IPS-NIHi7 (cell line): ENCODE results near the gene STOX2.

Experiments
- DNase-seq: peaks from one replicate; pipeline ENCODE4 v3.0.0; 2012; ENCODE audit warnings: mixed read lengths; ENCODE audit errors: extremely low spot score

The STOX2 gene

DNA sequence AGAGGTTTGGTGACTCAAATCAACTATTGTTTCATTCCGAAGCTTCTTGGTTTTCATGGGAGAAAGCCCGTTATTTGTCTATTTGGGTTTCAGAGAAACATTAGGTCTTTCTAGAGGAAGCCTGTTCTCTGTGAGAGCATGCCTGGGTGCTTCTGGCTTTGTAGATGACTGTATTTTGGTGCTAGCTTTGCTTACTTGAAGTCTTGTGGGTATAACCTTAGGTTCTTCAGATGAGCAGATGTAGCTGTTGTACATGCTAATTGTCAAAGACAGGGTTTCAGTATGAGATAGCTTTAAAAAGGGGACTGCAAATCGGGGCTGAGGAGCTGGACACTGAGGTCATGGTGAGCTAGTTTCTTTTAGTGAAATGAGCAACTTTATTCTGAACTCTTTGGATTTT is 7.9 kb upstream of the STOX2 start:
- DNase-seq, result no peak

GRCh38 chr4:183898456-183898855 is 6.7 kb upstream of the STOX2 start:
- DNase-seq, result no peak

DNA sequence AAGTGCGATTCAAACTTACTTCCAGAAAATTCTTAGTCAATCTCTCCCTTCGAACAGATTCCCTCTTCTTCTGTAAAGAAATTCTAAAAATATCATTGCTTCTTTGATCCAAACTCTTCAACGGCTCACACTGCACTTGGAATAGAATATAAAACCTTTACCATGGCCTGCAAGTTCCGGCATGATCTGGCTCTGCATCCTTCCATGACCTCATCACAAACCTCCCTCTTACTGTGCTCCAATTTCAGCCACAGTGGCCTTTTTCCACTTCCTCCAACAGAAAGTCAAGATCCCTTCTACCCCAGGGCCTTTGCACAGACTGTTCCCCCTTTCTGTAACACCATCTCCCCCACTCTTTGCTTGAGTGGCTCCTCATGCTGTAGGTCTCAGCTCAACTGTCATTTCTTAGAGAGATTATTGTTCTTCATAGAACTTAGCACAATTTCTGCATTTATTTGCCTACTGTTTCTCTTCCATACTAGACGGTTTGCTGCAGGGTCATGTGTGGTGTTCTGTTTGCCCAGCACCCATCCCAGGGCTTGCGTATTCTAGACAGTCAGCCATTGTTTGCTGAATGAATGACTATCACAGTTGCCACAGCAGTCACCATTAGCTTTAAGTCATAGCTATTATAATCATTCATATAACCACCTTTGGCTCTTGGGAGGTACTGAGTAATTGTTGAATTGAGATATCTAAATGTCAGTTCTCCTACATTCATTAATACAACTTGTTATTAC is 1.9 kb upstream of the STOX2 start:
- no peak for DNase-seq

DNA sequence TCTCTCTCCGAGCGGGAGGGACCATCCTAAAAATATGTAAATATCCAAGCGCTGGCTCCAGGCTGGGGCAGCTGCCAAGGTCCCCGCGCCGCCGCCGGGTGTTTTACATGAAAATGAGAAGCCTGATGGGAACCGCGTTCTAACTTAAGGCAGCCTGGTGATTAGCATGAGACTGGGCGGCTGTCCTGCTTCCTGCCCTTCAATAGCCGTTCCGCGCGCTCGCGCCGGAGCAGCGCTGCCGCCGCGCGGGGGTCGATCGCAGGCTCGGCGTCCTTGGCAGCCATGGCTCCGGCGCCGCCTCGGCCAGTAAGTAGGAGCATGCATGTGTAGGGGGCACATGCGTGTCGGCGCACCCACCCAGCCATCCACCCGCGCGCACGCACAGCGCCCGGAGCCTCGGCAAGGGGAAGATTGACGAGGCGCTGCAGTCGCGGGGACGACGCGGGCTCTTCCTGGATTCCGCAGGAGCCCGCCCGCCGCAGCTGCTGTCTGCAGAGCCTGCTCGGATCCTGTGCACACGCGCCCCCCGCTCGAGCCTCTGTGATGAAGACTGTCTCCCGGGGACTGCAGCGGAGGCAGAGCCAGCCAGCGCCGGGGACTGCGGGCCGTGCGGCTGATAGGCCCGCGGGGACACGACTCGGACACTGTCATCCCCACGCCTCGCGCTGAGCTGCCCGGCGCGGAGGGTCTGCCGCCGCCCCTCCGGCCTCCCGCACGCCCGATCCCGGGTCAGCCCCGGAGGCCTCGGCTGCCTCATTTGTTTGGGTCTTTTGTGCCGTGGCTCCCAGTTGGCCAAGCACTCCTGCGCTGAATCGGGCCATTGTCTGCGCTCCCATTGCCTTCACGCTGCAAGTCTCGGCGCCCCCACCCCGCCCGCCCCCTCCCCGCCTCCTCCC is 734 bp downstream of the STOX2 start:
- DNase-seq, result peak; percentile 85

GRCh38 chr4:183906489-183906738 is 1.3 kb downstream of the STOX2 start:
- no peak for DNase-seq

- peak; percentile 36 for DNase-seq
Observed at GRCh38 chr4:183906739-183907651, 1.9 kb downstream of the STOX2 start.

GRCh38 chr4:183907871-183908683 is 3.0 kb downstream of the STOX2 start:
- DNase-seq, result no peak

DNA sequence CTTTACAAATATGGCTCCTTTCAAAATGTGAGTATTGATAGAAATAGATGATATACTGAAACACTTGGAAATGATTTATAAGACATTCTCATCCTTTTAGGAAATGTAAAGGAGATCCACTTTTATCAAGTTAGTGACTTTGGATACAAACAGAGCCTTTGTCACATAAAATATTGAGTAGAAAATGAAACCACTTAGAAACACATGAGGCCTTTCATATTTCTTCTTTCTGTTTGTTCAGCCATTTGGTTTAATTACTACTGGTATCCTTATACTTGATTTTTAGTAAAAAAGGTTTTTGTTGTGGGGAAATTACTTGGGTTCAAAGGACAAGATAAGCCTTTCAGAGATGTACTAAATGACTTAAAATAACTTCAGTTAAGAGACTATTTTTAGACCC is 4.1 kb downstream of the STOX2 start:
- DNase-seq, result no peak

DNA sequence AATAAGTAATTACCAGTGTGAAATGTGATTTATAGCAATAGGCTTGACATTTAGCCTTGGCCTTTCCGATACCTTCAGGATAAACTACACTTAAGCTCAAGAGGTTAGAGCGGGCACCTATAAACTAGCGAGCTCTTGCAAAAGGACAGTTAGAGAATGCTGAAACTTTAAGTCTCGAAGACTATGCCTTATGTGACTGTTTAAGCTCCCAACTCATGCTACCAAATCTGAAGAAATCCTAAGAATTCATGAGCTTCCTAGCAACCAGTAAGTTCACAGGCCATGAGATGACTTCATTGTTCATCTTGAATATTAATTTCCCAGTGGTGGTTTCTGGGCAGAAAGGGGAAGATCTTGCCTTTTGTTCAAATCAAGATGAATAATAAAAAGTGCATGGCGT is 4.7 kb downstream of the STOX2 start:
- no peak for DNase-seq

DNA sequence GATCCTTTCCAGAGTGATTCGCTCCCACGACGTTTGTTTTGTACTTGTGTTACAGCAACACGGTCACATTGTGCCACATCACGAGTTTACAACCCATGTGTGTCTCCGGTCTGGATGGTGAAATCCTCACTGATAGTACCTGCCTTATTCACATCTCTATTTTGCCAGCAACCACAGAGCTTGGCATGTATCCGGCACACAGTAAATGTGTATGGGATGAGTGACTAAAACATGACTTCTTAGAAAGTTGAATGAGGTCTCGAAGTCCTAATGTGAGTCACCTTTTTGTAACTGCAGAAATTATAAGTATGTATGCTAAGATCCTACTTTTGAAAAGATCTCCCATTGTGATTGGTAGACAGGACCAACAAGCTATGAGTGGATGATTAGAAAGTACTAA is 7.5 kb downstream of the STOX2 start:
- DNase-seq, result no peak

- no peak for DNase-seq
Observed at GRCh38 chr4:183915976-183916375, 10.9 kb downstream of the STOX2 start.

GRCh38 chr4:183918696-183919095 is 13.6 kb downstream of the STOX2 start:
- DNase-seq, result no peak

DNA sequence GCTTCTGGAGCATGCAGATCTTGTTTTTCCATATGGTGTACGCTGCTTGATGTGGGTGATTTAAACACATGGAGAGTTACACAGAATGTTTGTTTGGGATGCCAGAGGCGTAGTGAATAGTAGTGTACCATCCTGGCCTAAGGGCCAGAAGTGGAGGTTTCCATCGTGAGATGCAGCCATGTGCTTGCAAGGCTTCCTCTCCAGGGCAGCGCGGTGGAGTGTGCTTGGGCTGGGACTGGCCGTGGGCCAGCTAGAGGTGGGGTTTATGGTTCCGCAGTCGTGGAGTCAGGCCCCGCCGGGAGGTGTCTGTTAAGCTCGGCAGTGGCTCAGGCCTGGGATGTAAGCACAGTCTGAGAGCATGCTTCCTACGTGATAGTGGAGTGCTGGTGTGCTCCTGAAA is 14.0 kb downstream of the STOX2 start:
- DNase-seq, result no peak

DNA sequence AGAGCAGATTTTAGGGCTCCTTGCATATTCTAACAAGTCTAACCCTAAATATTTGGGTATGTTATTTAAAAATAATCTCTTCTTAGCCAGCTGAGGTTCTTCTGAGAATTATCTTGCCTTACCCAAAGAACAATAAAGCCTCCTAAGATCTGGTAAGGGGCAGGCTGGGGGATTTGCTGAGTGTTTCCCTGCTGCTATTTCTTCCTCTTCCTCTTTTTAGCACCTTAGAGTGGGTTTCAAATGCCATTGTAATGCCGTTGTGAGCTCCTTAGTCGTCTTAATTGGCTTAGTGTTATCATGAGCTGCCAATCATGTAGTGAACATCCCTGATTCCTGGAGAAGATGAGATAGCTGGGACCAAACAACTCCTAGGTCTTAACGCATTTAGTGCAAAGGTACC is 15.4 kb downstream of the STOX2 start:
- DNase-seq, result no peak

DNA sequence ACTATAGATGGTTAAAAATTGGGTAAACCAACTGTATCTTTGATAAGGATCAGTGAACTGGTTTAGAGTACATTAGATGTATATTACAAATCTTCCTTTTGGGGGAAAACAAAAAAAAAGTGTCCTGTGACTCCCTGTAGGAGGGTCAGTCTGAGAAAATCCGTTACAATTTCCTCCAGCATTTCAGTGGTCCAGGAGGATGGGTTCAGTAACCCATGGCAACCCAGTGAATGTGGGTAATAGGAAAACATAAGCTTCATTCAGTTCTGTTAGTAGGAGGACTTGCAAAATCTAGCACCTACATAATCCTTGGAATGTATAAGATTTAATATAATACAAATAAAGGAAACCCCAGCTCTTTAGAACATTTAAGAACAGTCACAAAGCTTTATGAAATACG is 16.2 kb downstream of the STOX2 start:
- DNase-seq, result no peak

- no peak for DNase-seq
Observed at GRCh38 chr4:183924362-183925044, 19.4 kb downstream of the STOX2 start.

DNA sequence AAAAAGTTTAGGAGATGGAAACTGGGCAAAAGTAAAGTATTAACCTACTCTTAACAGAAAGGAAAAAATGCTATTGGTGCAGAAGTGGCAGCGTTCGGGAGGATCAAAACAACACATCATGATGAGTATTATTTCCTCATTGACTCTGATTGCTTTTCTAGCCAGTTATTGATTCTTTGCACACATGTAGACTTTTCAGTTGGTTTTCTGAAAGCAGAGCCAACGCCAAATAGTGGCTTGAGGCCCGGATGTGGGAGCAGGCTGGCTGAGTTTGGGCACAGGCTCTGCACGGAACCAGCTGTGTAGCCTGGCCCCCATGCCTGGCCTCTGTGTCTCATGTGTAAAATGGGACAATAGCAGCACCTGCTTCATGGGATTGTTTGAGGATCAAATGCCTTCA is 21.8 kb downstream of the STOX2 start:
- DNase-seq, result no peak

DNA sequence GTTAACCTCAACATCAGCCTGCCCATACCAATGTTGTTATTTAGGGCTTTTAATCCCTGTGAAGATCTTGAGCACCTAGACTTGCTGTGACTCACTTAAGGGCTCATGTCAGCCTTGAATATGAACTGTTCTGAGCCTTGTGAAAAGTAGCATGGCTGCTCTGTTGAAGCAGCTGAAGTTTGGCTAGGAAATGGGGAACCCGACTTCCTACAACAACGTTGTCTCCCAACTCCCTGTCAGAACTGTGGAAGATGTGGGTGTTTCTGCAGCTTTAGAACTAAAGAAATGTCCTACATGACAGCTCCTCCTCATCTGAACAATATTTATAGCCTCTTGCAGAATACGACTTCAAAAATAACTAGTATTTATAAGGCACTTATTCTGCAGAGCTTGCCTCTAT is 27.5 kb downstream of the STOX2 start:
- no peak for DNase-seq

DNA sequence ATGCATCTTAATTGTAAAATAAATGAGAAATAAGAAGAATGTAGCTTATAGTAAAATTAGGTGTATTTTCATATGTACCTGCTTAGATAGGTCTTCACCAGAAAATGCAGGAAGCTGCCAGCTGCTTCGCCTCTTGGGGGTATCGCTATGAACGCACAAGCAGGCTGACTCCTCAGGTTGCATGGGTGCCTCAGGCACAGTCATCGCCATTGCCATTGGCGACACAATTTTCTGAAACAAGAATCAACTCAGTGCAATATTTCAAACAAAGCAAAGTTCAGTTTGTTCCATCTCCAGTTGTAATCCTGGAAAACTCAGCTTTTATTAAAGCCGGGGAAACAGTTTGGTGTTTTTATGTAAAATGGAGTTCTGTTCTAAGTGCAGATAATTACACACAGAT is 29.7 kb downstream of the STOX2 start:
- no peak for DNase-seq

DNA sequence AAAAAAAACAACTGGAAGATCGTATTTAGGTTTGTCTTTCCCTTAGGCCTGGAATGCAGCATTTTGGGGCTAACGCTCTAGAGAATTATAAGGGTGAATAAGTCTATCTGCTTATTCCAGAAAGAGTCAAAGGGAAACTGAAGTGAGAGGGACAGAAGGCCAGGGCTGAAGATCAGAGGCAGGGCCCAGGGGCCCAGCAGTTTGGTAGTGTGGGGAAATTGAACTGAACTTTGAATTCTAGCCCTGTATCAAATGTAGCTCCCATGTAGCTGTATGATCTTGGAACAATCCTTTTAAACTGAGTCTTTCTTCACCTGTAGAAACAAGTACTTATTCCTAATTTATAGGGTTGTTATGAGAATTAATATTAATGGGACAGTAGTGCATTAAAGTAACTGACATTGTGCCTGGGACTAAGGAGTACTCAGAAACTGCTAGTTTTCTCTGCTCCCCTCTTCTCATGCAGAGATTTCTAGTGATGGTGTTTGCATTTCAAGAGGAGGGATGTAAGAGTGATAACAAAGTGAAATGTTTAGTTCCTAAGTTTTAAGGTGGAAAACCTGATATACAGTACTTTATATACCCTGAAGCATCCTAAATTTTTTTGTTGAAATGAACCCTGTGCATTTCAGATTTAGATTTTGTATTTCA is 30.4 kb downstream of the STOX2 start:
- DNase-seq, result no peak
